Measurements from ENCODE around the gene RETREG3.

DNA sequence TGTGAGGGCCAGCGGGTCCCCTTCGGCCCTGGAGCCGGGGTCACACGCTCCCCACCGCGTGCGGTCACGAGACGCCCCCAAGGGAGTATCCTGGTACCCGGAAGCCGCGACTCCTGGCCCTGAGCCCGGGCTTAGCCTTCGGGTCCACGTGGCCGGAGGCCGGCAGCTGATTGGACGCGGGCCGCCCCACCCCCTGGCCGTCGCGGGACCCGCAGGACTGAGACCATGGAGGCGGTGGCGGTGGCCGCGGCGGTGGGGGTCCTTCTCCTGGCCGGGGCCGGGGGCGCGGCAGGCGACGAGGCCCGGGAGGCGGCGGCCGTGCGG lies 73.2 kb downstream of the RETREG3 start, which contains the start of gene NAGLU:
- TF ChIP-seq POLR2AphosphoS5 (IDR thresholded peaks at IDR 0.05; ENCODE audit: low read depth, low read length) (no peak; the same call in 1 of the 2 replicates), POLR2A (IDR thresholded peaks at IDR 0.05; ENCODE audit: low read depth, low read length) (peak; percentile 72)
